HL-60 (cell line): ENCODE data around the gene AIF1.
"Not testable (repeated sequence)": the region's sequence is repeated elsewhere in the genome, so short reads cannot be mapped to it uniquely, and the experiment has no call there.

Source experiments
- DNase-seq, 2 experiments: peaks; one replicate each; pipeline ENCODE4 v3.0.0-alpha.2; 2010 to 2020; ENCODE audit warnings: low read depth in 1 of 2, low spot score in 1 of 2
- H3K27ac ChIP-seq: fragments of 250-450 bp; sonication (Bioruptor Pico); replicated peaks from 2 replicates; pipeline ENCODE4 v1.5.1; 2020; ENCODE audit warnings: mild to moderate bottlenecking, moderate library complexity
- H3K27me3 ChIP-seq: fragments of 250-450 bp; sonication (Bioruptor Pico); 2 replicates; pipeline ENCODE4 v1.5.1; 2021; ENCODE audit warnings: mild to moderate bottlenecking, moderate library complexity; ENCODE audit not compliant: insufficient read depth, poor library complexity, severe bottlenecking
- H3K4me3 ChIP-seq: replicated peaks from 2 replicates; pipeline ENCODE4 v1.5.1; 2011; ENCODE audit warnings: mild to moderate bottlenecking, control low read depth, low read length; ENCODE audit not compliant: insufficient read depth
- CTCF ChIP-seq: IDR thresholded peaks from one replicate; pipeline ENCODE4 v1.5.1; 2011; ENCODE audit warnings: low read length, control low read depth, inconsistent platforms; ENCODE audit not compliant: insufficient read depth
- GABPA ChIP-seq: IDR thresholded peaks from 2 replicates; pipeline ENCODE4 v1.6.1; 2012; ENCODE audit warnings: low read depth
- POLR2AphosphoS5 ChIP-seq: IDR thresholded peaks from 2 replicates; pipeline ENCODE4 v1.6.1; 2012; ENCODE audit warnings: low read depth
- REST ChIP-seq: IDR thresholded peaks from 2 replicates; pipeline ENCODE4 v1.6.1; 2012; ENCODE audit warnings: low read depth; ENCODE audit not compliant: insufficient replicate concordance
- SPI1 ChIP-seq: IDR thresholded peaks from 2 replicates; pipeline ENCODE4 v1.6.1; 2012; ENCODE audit warnings: low read depth, mild to moderate bottlenecking, borderline replicate concordance

The AIF1 gene

GRCh38 chr6:31586008-31586407, 29.0 kb upstream of the AIF1 start, which contains the start of gene LST1:
TSS of gene LST1 (plus strand) at chr6:31586277. CDS start at chr6:31587300, 1,023 bp downstream.
- TF ChIP-seq GABPA (no peak), SPI1 (peak; percentile 97)
- peak within 1 kb of the TSS; percentile 60 for H3K4me3 ChIP-seq
- H3K27me3 ChIP-seq = no peaks in the 10 kb centered on the region
- H3K27ac ChIP-seq = peak within 1 kb of the TSS; percentile 98
- peak; percentile 94 to 97 for DNase-seq

GRCh38 chr6:31586599-31587281, 28.3 kb upstream of the AIF1 start:
- peak overlapping the region; percentile 98 for H3K27ac ChIP-seq

GRCh38 chr6:31587791-31588777, 26.9 kb upstream of the AIF1 start:
- H3K27me3 ChIP-seq = no peaks in the 10 kb centered on the region
- peak overlapping the region; percentile 60 for H3K4me3 ChIP-seq
- DNase-seq = peak in 1 of 2 experiments; percentile 32
- TF ChIP-seq SPI1 (no peak), POLR2AphosphoS5 (peak; percentile 10; the same call in 1 of the 2 replicates)
- H3K27ac ChIP-seq = peak overlapping the region; percentile 98

More at GRCh38 chr6:31586599-31587281, 28.3 kb upstream of the AIF1 start:
- TF ChIP-seq SPI1 = peak; percentile 99
- peak; percentile 71 for TF ChIP-seq GABPA
- TF ChIP-seq POLR2AphosphoS5 = peak; percentile 92
- TF ChIP-seq CTCF = no peak
- TF ChIP-seq REST = peak; percentile 28
- DNase-seq = peak; percentile 95 to 97
- no peaks in the 10 kb centered on the region for H3K27me3 ChIP-seq
- peak overlapping the region; percentile 60 for H3K4me3 ChIP-seq

GRCh38 chr6:31588871-31589650, 26.0 kb upstream of the AIF1 start:
- no peak overlapping the region for H3K4me3 ChIP-seq
- DNase-seq = peak in 1 of 2 experiments; percentile 26
- peak overlapping the region; percentile 98 for H3K27ac ChIP-seq
- H3K27me3 ChIP-seq = no peaks in the 10 kb centered on the region
- TF ChIP-seq CTCF = no peak
- TF ChIP-seq SPI1 = no peak
- TF ChIP-seq POLR2AphosphoS5 = no peak
- no peak for TF ChIP-seq GABPA
- no peak for TF ChIP-seq REST

- not testable (repeated sequence) for DNase-seq, H3K4me3 ChIP-seq, H3K27ac ChIP-seq, H3K27me3 ChIP-seq
Measured at GRCh38 chr6:31590691-31591090, 24.3 kb upstream of the AIF1 start.
